ENCODE measurements around the gene YAE1. TPM values are rescaled to one million over a fixed set of nuclear protein-coding genes. Genes with fewer than 3 reads are reported as not detected.
A peak's percentile ranks its signal among the peaks of the same experiment; 100 is the strongest.

Gene YAE1
- total RNA-seq, 4 donors from 2014 or later, result 13.3 to 15.9 (median 14.3) TPM

- Histone ChIP-seq H3K9me3 (no peaks in the 10 kb centered on the region), H3K27me3 (no peaks in the 10 kb centered on the region), H3K27ac (peak overlapping the region; percentile 14), H3K4me1 (peaks cover 5% of the 10 kb centered on the region), H3K4me3 (no peak overlapping the region), H3K36me3 (no peaks in the 10 kb centered on the region)
- TF ChIP-seq POLR2AphosphoS5 (IDR thresholded peaks at IDR 0.05) (peak in 1 of 3 donors; percentile 15), CTCF (IDR thresholded peaks at IDR 0.05) (no peak)
- DNase-seq (ENCODE audit: low spot score in 2 of 2), result no peak
- WGBS, result 43% methylated on average over 7 of the region's 7 CpGs
These were observed 23.3 kb downstream of the YAE1 start for GRCh38 chr7:39589323-39590111.

- WGBS, result 29% methylated on average over 2 of the region's 2 CpGs
- no peak overlapping the region for H3K4me3 ChIP-seq
- H3K4me1 ChIP-seq, result peaks cover 5% of the 10 kb centered on the region
- H3K27ac ChIP-seq, result peak overlapping the region; percentile 27
- no peak for TF ChIP-seq POLR2A (IDR thresholded peaks at IDR 0.05)
- TF ChIP-seq EP300 (IDR thresholded peaks at IDR 0.05), result no peak
- TF ChIP-seq CTCF (IDR thresholded peaks at IDR 0.05), result no peak
- no peak for TF ChIP-seq POLR2AphosphoS5 (IDR thresholded peaks at IDR 0.05)
- H3K27me3 ChIP-seq, result no peaks in the 10 kb centered on the region
- no peaks in the 10 kb centered on the region for H3K36me3 ChIP-seq
- no peaks in the 10 kb centered on the region for H3K9me3 ChIP-seq
- DNase-seq (ENCODE audit: low spot score in 2 of 2), result no peak
These were observed 26.4 kb downstream of the YAE1 start for GRCh38 chr7:39592586-39592985.

GRCh38 chr7:39594988-39595620 lies 28.9 kb downstream of the YAE1 start:
- WGBS, result 48% methylated on average over 5 of the region's 5 CpGs
- no peak for DNase-seq (ENCODE audit: low spot score in 2 of 2)
- no peak overlapping the region for H3K27ac ChIP-seq

GRCh38 chr7:39602351-39602750 lies 36.1 kb downstream of the YAE1 start:
- DNase-seq (ENCODE audit: low spot score in 2 of 2), result no peak
- Histone ChIP-seq H3K36me3 (no peaks in the 10 kb centered on the region), H3K27me3 (no peaks in the 10 kb centered on the region), H3K27ac (no peak overlapping the region), H3K4me1 (no peaks in the 10 kb centered on the region), H3K9me3 (no peaks in the 10 kb centered on the region), H3K4me3 (no peak overlapping the region)
- WGBS, result 50% methylated on average over 2 of the region's 2 CpGs
- TF ChIP-seq EP300 (IDR thresholded peaks at IDR 0.05) (no peak), CTCF (IDR thresholded peaks at IDR 0.05) (no peak), POLR2A (IDR thresholded peaks at IDR 0.05) (no peak), POLR2AphosphoS5 (IDR thresholded peaks at IDR 0.05) (no peak)

More at GRCh38 chr7:39594988-39595620, 28.9 kb downstream of the YAE1 start:
- H3K36me3 ChIP-seq, result no peaks in the 10 kb centered on the region
- no peak for TF ChIP-seq POLR2A (IDR thresholded peaks at IDR 0.05)
- no peak overlapping the region for H3K4me3 ChIP-seq
- no peaks in the 10 kb centered on the region for H3K4me1 ChIP-seq
- no peaks in the 10 kb centered on the region for H3K27me3 ChIP-seq
- no peaks in the 10 kb centered on the region for H3K9me3 ChIP-seq

- Histone ChIP-seq H3K9me3 (no peaks in the 10 kb centered on the region), H3K4me1 (peaks cover 1% of the 10 kb centered on the region), H3K27ac (no peak overlapping the region), H3K4me3 (no peak overlapping the region), H3K27me3 (no peaks in the 10 kb centered on the region), H3K36me3 (no peaks in the 10 kb centered on the region)
- no peak for TF ChIP-seq POLR2AphosphoS5 (IDR thresholded peaks at IDR 0.05)
- no peak for TF ChIP-seq POLR2A (IDR thresholded peaks at IDR 0.05)
- no peak for TF ChIP-seq EP300 (IDR thresholded peaks at IDR 0.05)
- no peak for TF ChIP-seq CTCF (IDR thresholded peaks at IDR 0.05)
- no peak for DNase-seq (ENCODE audit: low spot score in 2 of 2)
These were observed 37.7 kb downstream of the YAE1 start for GRCh38 chr7:39603924-39604323.

All from suprapubic skin (tissue), 4 donors.